ENCODE data around the gene VWC2L.

VWC2L gene

GRCh38 chr2:214604861-214605260 lies 194.0 kb downstream of the VWC2L start:
- no peak for DNase-seq

GRCh38 chr2:214607051-214607450 lies 196.2 kb downstream of the VWC2L start:
- DNase-seq = no peak

- DNase-seq = no peak
Measured at GRCh38 chr2:214611015-214611414, 200.2 kb downstream of the VWC2L start.

GRCh38 chr2:214624166-214624760 lies 213.4 kb downstream of the VWC2L start:
- DNase-seq = no peak

- no peak for DNase-seq
Measured at GRCh38 chr2:214628091-214628490, 217.2 kb downstream of the VWC2L start.
